Measurements from ENCODE around the gene AVPI1.
"Not testable (repeated sequence)": the region's sequence is repeated elsewhere in the genome, so short reads cannot be mapped to it uniquely, and the experiment has no call there.

The AVPI1 gene

DNA sequence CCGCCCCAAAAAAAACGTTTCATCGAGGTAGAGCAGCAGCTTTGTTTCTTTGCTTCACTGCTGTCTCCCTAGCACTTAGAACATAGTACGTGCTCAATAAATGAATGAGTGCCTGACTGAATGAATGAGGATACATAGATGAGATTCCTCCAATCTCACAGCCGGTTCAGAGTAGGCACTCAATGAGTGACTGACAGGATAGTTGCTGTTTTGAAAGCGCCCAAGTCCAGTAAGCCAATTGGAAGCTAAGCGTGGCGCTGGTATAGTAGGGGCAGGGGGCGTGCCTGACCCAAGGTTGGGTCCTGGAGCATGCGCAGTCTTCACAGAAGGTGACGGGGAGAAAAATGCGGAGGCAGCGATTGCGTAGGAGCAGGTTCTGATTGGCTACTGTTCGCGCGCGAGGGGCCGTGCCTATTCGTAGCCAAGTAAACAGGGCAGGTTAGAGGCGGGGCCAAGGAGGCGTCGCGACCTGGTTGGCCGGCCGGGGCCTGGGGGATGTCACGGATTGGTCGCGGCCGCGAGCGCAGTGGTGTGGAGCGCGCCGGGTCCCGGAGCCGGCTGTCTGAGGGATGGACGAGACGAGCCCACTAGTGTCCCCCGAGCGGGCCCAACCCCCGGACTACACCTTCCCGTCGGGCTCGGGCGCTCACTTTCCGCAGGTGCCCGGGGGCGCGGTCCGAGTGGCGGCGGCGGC is 46.7 kb downstream of the AVPI1 start, which contains the start of gene PI4K2A:
Gene PI4K2A (plus strand): TSS at position 498 of the 694 bp plus-strand sequence. CDS start 72 bp downstream, at position 570.
- TF ChIP-seq, protein P1, sequence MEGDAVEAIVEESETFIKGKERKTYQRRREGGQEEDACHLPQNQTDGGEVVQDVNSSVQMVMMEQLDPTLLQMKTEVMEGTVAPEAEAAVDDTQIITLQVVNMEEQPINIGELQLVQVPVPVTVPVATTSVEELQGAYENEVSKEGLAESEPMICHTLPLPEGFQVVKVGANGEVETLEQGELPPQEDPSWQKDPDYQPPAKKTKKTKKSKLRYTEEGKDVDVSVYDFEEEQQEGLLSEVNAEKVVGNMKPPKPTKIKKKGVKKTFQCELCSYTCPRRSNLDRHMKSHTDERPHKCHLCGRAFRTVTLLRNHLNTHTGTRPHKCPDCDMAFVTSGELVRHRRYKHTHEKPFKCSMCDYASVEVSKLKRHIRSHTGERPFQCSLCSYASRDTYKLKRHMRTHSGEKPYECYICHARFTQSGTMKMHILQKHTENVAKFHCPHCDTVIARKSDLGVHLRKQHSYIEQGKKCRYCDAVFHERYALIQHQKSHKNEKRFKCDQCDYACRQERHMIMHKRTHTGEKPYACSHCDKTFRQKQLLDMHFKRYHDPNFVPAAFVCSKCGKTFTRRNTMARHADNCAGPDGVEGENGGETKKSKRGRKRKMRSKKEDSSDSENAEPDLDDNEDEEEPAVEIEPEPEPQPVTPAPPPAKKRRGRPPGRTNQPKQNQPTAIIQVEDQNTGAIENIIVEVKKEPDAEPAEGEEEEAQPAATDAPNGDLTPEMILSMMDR (IDR thresholded peaks at IDR 0.05; ENCODE audit: low read depth, low read length), result no peak
- Histone ChIP-seq H3K4me3 (ENCODE audit: low read depth, low read length) (peak within 1 kb of the TSS; percentile 83), H3K27me3 (ENCODE audit: insufficient read depth, low read depth, severe bottlenecking) (no peaks in the 10 kb centered on the region), H3K9me3 (ENCODE audit: severe bottlenecking) (no peaks in the 10 kb centered on the region), H3K27ac (peak within 1 kb of the TSS; percentile 43; the same call in 1 of the 2 replicates), H3K36me3 (peaks cover 21% of the 10 kb centered on the region)
- peak; percentile 99 for DNase-seq

DNA sequence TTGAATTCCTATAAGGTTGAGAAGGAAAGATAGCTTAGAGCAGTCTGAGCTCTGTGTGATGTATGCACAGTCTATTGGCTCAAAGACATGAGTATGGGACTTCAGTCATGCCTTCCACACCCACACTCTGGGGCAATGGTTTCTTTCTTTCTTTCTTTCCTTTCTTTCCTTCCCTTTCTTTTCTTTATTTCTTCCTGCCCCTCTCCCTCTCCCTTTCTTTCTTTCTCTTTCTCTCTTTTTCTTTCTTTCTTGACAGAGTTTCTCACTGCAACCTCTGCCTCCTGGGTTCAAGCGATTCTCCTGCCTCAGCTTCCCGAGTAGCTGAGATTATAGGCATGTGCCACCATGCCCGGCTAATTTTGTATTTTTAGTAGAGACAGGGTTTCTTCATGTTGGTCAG is 48.0 kb downstream of the AVPI1 start:
- H3K27ac ChIP-seq; H3K27me3 ChIP-seq (ENCODE audit: insufficient read depth, low read depth, severe bottlenecking); DNase-seq; H3K4me3 ChIP-seq (ENCODE audit: low read depth, low read length); H3K36me3 ChIP-seq; H3K9me3 ChIP-seq (ENCODE audit: severe bottlenecking): not testable (repeated sequence)

DNA sequence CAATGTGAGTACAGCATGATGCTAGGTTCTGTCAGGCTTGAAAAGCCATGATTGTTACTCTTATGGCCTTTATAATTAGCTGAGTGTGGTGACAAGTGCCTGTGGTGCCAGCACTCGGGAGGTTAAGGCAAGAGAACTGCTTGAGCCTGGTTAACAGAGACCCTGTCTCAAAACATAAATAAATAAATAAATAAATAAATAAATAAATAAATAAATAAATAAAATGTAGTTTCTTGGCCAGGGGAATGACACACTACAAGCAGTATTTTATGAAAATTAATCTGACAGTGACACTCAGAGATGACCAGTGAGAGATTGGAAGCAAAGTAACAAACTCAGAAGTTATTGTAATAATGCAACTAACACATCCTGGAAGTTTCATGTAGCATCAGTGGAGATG is 51.5 kb downstream of the AVPI1 start:
- no peaks in the 10 kb centered on the region for H3K27me3 ChIP-seq (ENCODE audit: insufficient read depth, low read depth, severe bottlenecking)
- DNase-seq, result no peak
- H3K4me3 ChIP-seq (ENCODE audit: low read depth, low read length), result no peak overlapping the region
- no peaks in the 10 kb centered on the region for H3K9me3 ChIP-seq (ENCODE audit: severe bottlenecking)
- H3K27ac ChIP-seq, result no peak overlapping the region
- H3K36me3 ChIP-seq, result no peaks in the 10 kb centered on the region
- TF ChIP-seq, protein P1 (IDR thresholded peaks at IDR 0.05; ENCODE audit: low read depth, low read length), result no peak

DNA sequence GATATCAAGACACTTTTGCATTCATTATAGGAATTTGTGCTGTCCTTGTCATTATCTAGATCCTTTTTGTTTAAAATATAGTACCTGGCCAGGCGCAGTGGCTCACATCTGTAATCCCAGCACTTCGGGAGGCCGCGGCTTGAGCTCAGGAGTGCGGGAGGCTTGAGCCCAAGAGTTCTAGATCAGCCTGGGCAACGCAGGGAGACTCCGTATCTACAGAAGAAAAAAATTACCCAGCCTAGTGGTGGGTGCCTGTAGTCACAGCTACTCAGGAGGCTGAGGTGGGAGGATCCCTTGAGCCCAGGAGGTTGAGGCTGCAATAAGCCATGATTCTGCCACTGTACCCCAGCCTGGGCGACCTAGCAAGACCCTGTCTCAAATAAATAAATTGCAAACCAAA is 53.1 kb downstream of the AVPI1 start:
- Histone ChIP-seq H3K4me3 (ENCODE audit: low read depth, low read length) (peak overlapping the region; percentile 80), H3K27ac (peak overlapping the region; percentile 70), H3K9me3 (ENCODE audit: severe bottlenecking) (no peaks in the 10 kb centered on the region), H3K36me3 (no peaks in the 10 kb centered on the region), H3K27me3 (ENCODE audit: insufficient read depth, low read depth, severe bottlenecking) (no peaks in the 10 kb centered on the region)
- TF ChIP-seq, protein P1 (IDR thresholded peaks at IDR 0.05; ENCODE audit: low read depth, low read length), result no peak
- DNase-seq, result peak; percentile 36

DNA sequence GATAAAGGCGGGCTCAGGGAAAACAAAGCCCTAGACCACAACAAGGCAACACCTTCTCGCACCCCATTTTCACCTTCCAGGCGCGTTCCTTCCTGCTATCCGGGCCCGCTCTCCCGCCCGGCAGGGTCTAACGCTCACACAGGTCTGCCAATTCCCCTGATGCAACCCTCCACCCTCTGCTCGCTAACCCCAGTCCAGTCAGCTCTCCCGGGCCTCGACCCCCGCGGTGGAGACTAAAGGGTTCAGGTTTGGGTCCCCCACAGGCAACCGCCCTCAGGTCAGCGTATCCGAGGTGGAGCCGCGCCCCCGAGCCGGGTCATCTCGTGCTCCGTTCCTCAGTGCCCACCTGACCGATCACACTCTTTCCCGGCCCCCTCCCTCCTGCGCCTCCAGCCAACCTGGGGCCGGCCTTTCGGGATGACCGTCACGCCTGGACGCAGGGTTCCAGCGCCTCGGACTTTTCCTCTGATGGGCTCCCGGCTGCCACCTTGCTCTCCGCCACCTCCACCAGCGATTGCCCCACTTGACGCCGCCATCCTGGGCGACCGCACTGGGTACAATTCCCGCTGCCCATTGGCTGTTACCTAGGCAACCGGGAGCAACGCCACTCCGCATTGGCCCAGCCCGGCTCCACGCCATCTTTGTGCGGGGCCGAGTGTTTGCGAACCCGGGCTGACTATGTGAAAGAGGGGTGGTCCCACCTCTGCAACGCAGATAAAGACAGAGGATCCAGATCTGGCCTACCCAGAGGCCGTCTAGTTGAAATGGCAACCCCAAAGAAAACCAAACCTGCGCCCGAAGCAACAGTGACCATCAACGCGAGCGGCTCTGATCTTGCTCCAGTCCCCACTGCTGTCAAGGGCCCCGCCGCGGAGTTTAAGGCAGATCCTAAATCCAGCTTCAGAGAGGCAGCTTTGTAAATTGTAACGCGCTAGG is 53.8 kb downstream of the AVPI1 start, which contains the start of gene MORN4:
Gene MORN4 (minus strand): TSS at position 552 of the 936 bp plus-strand sequence. CDS start 13,847 bp downstream, outside the sequence.
- no peaks in the 10 kb centered on the region for H3K36me3 ChIP-seq
- no peaks in the 10 kb centered on the region for H3K9me3 ChIP-seq (ENCODE audit: severe bottlenecking)
- H3K27me3 ChIP-seq (ENCODE audit: insufficient read depth, low read depth, severe bottlenecking), result no peaks in the 10 kb centered on the region
- H3K4me3 ChIP-seq (ENCODE audit: low read depth, low read length), result peak within 1 kb of the TSS; percentile 80
- DNase-seq, result peak; percentile 97
- TF ChIP-seq, protein P1 (IDR thresholded peaks at IDR 0.05; ENCODE audit: low read depth, low read length), result no peak
- H3K27ac ChIP-seq, result peak within 1 kb of the TSS; percentile 70

DNA sequence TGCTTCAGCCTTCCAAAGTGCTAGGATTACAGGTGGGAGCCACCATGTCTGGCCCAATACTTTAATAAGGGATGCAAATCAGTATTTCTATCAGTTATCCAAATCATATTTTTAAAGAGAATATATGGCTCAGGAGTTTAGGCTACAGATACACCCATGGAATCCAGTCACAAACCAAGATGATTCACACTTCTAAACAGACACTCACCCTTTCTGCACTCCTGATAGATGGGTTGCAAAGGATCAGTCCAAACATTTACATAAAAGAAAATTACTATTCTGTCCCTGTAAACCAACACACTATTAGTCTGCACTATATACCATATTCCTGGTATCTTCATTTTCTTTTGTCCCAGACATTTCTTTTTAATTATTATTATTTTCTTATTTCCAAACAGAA is 55.9 kb downstream of the AVPI1 start:
- no peaks in the 10 kb centered on the region for H3K36me3 ChIP-seq
- no peaks in the 10 kb centered on the region for H3K9me3 ChIP-seq (ENCODE audit: severe bottlenecking)
- DNase-seq, result no peak
- no peak overlapping the region for H3K4me3 ChIP-seq (ENCODE audit: low read depth, low read length)
- no peak overlapping the region for H3K27ac ChIP-seq
- TF ChIP-seq, protein P1 (IDR thresholded peaks at IDR 0.05; ENCODE audit: low read depth, low read length), result no peak
- no peaks in the 10 kb centered on the region for H3K27me3 ChIP-seq (ENCODE audit: insufficient read depth, low read depth, severe bottlenecking)

Data from WERI-Rb-1 (cell line).